GM12801 (cell line): ENCODE measurements around the gene OCSTAMP.

Experiments
- TF ChIP-seq, protein P1 (sequence below): IDR thresholded peaks from one replicate; pipeline ENCODE4 v1.5.1; 2011; ENCODE audit warnings: control low read depth; ENCODE audit not compliant: insufficient read length; ENCODE audit errors: extremely low read depth

The OCSTAMP gene

DNA sequence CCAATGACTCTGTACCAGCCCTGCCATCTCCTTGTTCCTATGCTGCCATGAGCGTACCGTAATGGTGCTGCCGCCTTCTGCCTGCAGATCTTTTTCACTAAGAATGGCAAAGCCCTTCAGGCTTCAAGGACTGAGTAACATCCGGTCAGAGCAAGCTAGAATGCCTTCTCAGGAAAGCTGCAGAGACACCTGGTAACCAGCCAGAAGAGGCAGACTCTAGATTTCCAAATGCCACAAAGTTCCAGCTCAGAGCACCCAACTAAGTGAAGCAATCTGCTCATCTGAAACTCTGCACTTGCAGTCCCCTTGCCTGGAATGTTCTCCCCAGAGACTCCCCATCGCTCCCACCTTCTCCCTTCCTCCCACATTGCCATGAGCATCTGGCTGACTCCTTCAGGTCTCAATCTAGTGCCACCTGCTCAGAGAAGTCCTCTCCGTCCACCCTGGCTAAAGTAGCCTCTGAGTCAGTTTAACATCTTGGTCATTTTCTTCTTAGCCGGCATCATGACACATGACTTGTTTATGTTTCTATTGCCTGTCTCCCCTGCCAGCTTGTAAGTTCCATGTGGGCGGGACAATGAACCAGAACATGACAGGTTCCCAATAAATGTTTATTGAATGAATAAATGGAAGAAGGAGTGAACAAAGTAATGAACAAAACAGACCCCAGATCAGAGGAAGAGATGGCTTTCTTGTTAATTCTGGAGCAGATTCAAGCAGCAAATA is 6.9 kb upstream of the OCSTAMP start:
- TF ChIP-seq, protein P1, sequence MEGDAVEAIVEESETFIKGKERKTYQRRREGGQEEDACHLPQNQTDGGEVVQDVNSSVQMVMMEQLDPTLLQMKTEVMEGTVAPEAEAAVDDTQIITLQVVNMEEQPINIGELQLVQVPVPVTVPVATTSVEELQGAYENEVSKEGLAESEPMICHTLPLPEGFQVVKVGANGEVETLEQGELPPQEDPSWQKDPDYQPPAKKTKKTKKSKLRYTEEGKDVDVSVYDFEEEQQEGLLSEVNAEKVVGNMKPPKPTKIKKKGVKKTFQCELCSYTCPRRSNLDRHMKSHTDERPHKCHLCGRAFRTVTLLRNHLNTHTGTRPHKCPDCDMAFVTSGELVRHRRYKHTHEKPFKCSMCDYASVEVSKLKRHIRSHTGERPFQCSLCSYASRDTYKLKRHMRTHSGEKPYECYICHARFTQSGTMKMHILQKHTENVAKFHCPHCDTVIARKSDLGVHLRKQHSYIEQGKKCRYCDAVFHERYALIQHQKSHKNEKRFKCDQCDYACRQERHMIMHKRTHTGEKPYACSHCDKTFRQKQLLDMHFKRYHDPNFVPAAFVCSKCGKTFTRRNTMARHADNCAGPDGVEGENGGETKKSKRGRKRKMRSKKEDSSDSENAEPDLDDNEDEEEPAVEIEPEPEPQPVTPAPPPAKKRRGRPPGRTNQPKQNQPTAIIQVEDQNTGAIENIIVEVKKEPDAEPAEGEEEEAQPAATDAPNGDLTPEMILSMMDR, result no peak

DNA sequence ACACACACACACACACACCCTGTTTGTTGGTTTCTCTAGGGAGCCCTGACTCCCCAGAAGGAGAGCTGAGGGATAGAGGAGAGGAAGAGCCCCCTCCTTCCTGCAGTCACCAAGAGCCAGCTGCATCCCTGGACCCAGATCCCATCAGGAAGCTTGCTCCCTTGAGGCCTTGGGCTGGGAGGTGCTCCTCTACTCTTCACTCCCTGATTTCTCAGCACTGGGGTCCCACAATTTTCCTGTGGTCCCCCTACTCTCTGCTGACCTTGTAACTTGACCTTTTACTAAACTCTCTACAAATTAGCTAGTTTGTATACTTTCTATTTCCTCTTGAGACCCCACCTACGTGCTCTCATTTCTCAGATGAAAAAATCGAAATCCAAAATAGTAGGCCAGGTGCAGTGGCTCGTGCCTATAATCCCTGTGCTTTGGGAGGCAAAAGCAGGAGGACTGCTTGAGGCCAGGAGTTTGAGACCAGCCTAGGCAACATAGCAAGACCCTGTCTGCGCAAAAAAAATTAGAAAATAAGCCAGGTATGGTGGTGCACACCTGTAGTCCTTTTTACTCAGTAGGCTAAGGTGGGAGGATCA is 5.0 kb upstream of the OCSTAMP start:
- TF ChIP-seq, protein P1, result no peak

DNA sequence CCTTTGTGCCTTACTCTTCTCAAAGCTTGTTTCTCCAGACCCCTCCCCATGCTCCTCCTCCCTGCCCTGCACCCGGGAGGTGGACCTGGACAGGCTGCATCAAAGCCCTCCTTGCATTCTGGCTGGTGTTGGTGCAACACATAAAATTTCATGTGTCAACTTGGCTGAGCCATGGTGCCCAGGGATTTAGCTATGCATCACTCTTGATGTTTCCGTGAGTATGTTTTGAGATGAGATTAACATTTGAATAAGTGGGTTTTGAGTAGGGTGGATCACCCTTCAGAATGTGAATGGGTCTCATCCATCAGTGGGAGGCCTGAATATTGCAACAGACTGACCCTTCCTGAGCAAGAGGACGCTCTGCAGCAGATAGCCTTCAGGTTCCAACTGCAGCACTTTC is 4.4 kb upstream of the OCSTAMP start:
- TF ChIP-seq, protein P1, result no peak

DNA sequence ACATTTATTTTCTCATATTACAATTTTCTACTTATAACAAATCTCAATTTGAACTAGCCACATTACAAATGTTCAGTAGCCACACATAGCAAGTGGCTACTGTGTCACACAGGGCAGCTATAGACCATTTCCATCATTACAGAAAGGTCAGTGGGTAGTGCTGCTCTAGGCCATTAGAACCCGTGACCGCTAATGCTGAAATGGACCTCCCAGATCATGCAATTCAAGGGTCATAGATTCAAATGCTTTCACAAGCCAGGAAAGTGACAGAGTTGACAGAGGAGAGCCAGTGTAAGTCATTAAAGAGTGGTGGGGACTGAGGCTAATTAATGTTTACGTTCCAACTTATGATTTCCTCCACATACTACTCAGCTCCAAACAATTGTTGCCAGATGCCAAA is 3.5 kb upstream of the OCSTAMP start:
- TF ChIP-seq, protein P1, result no peak

DNA sequence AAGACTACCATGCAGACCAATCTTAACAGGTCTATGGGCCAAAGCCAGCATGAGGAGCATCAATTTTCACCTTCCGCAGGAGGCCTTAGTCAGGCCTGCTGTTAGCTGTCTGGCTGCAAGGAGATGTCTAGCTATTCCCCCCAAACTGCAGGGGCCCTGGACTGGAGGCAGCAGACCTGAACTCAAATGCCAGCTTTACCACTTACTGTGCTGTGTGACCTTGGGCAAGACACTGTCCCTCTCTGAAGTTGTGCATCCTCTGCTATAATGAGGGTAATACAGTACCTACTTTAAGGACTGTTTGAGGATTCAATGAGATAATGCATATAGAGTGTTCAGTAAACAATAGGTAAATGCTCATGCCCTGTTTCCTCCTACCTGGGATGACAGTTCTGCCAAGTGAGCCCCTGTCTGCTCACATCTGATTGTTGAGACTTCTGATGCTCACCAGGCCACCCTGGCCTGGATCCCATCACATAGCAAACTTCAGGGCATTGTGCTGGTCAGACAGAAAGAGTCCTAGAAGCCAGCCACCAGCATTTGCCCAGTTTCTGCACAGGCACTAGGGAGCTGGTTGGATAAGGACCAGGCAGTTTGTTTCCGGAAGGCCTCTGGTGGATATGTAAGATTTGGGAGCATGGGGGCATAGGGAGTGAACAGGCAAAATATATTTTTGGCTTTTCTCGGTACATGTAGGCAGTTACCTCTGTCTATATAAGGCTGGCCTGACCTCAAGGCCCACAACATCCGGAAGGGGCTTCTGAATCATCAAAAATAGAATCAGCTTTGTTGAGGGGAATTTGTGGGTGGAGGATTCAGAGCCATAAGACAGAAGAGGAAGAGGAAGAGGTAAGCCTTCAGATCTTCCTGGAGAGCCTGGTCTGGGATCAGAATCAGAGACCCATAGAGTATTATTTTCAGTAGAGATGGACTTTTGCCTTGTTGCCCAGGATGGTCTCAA is 2.3 kb upstream of the OCSTAMP start:
- TF ChIP-seq, protein P1, result no peak

DNA sequence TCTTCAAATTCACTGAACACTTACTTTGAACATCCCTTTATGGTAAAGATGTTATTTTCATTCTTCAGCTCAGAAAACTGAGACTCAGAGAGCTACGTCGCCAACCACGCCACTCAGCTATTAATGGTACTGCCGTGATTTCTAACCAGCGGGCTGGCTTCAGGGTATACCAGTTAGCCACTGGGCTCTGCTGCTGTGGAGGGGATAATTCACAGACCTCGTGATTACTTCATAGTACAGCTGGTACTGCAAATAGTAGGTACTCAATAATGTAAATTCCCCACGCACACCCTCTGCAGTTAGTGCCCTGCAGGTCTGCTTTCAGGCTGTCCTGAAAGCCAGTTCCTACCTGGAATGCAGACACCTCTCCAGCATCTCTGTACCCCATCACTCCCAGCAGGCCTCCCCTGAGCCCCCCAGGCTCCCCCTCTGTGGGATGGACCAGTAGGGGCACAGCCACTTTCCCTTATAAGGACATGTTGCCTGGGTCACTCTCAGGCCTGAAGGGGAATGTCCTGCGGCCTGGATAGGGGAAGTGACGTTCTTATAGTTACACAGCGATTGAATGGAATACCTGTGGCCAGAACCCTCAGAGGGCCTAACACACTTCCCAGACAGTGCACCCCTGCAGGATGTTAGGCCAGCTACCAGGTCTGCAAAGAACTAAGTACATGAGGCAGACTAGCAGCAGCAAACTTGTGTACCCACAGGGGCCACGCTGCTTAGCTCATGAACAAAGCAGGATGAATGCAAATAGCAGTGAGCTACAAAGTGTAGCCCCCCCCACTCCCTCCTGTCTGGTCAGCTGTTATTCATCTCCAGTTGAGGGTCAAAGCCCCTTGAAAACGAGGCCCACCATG is 1.3 kb upstream of the OCSTAMP start:
- TF ChIP-seq, protein P1, result no peak
